SK-N-SH (cell line): ENCODE data around the gene A4GALT.

Experiments used
- CTCF ChIP-seq: fragments of 200-600 bp; sonication (generic); IDR thresholded peaks from 2 replicates; pipeline ENCODE4 v1.6.1; 2017; ENCODE audit warnings: antibody characterized with exemption, mild to moderate bottlenecking, moderate library complexity
- POLR2AphosphoS5 ChIP-seq: IDR thresholded peaks from 2 replicates; pipeline ENCODE4 v1.6.1; 2012; ENCODE audit warnings: low read depth, low read length

GRCh38 chr22:42699976-42700352, 20.7 kb downstream of the A4GALT start:
- TF ChIP-seq CTCF (no peak), POLR2AphosphoS5 (no peak)
